Astrocyte of the cerebellum (primary cell): Measurements from ENCODE around the gene BSN.

Experiments
- DNase-seq: peaks from one replicate; pipeline ENCODE4 v3.0.0-alpha.2; 2011; ENCODE audit warnings: low read depth
- H3K4me3 ChIP-seq: 2 replicates; pipeline ENCODE4 v1.5.1; 2011; ENCODE audit warnings: mild to moderate bottlenecking, low read depth, low read length, moderate library complexity
- in situ Hi-C: cut with HindIII; loops from 2 replicates; pipeline ENCODE4 v1.10.0; 2017; ENCODE audit warnings: low sequenced_read_pairs
- TF ChIP-seq, protein P1 (sequence below): IDR thresholded peaks from 2 replicates; pipeline ENCODE4 v1.5.1; 2012; ENCODE audit warnings: low read length, low read depth, moderate library complexity, mild to moderate bottlenecking; ENCODE audit errors: missing control alignments

Gene BSN

DNA sequence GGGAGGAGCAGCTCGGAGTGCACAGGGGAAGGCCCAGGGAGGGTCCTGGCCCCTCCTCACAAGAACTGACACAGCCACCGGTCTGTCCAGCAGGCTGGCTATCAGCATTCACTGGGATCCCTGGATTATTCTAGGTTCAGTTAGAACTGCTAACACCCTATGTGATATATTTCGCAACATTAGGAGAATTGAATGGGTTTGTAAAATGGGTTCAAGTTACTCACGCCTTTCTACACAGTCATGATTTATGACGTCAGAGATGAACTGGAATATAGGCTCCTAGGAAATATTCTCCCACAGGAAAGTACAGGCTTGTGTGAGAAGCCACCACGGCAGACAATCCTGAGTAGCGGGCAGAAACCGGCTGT lies 969 bp upstream of the BSN start:
- TF ChIP-seq, protein P1, sequence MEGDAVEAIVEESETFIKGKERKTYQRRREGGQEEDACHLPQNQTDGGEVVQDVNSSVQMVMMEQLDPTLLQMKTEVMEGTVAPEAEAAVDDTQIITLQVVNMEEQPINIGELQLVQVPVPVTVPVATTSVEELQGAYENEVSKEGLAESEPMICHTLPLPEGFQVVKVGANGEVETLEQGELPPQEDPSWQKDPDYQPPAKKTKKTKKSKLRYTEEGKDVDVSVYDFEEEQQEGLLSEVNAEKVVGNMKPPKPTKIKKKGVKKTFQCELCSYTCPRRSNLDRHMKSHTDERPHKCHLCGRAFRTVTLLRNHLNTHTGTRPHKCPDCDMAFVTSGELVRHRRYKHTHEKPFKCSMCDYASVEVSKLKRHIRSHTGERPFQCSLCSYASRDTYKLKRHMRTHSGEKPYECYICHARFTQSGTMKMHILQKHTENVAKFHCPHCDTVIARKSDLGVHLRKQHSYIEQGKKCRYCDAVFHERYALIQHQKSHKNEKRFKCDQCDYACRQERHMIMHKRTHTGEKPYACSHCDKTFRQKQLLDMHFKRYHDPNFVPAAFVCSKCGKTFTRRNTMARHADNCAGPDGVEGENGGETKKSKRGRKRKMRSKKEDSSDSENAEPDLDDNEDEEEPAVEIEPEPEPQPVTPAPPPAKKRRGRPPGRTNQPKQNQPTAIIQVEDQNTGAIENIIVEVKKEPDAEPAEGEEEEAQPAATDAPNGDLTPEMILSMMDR: no peak
- no peak for DNase-seq
- in situ Hi-C loops: no loop called here
- H3K4me3 ChIP-seq: peak overlapping the region; percentile 60

DNA sequence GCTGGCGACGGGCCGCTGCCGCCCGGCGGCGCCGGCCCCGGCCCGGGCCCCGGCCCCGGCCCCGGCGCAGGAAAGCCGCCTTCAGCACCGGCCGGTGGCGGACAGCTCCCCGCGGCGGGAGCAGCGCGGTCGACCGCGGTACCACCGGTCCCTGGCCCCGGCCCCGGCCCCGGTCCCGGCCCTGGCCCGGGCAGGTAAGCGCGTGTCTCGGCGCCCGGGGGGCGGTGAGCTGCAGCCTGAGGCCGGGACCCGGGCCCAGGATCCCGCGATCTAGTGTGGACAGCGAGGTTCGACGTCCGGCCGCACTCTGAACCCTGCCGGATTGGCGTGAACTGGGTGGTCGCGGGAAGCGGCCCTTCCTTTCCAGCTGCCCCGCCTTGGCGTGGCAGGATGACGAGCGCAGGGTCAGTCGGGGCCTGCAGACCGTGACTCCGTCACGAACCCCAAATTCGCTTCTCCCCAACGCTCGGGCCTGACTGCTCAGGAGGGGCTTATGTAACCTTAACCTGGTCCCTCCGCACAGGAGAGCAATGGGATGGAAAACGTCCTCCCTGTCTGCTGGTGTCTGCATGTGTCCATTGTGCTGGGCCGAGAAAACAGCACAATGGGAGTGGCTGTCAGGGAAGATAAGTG lies 472 bp downstream of the BSN start:
- in situ Hi-C loops: no loop called here
- peak overlapping the region; percentile 41 for H3K4me3 ChIP-seq
- TF ChIP-seq, protein P1: no peak
- DNase-seq: no peak

DNA sequence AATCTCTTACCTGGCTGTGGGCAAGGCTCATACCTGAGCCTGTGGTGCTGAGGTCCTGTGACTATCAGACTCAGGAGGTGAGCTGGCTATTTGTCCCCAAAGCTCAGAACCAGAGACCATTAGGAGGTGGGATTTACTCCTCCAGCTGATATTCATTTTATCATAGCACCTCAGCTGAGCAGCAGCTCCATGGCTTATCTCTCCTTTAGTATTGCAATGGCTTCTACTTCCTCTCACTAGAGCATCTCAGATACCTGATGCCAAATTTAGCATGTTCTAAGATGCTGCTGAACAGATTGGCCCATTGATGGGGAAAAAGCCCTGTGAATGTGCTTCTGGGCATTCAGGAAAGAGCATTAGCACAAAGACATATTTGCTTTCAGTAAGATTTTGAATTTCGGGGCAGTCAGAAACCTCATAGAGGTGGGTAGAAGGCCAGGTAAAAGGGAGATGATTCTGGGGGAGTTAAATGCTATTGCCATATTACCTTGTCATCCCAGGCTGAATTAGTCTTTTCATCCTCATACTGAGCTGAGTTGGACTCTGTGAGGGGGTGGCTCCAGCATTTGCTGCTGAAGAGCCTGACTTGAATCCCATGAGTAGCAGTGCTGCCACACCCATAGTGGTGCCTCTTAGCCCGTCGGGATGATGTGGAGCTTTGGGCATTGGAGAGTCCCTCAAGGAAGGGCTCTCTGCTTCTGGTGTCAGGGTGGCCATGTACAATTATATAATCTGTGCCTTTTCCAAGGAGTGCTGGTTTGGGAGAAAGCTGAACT lies 2.4 kb downstream of the BSN start:
- in situ Hi-C loops: no loop called here
- DNase-seq: no peak
- H3K4me3 ChIP-seq: no peak overlapping the region
- TF ChIP-seq, protein P1: no peak

DNA sequence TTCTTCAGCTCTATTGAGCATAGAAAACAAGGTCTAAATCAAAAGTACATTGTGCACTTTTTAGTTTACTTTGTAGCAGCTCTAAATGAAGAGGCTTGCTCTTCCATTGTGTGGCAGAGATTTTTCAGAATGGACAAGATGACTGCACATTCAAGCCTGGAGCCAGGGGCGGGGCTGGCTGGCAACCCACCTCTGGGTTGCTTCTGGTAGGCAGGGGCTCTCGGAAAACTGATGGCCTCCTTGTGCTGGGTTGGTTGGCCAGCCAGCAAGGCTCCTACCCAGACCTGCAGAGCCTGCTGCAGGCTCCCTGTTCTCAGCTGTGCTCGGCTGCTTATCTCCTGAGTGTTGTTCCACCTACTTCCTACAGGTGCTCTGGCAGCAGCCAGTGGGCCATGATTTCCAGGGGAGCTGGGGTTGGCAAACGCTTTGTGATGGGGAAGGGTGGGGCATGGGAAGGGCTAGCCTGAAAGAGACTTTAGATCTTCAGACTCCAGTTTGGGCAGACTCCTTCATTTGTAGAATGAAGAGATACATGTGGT lies 8.8 kb downstream of the BSN start:
- no peak overlapping the region for H3K4me3 ChIP-seq
- TF ChIP-seq, protein P1: no peak
- no peak for DNase-seq
- in situ Hi-C loops: no loop called here

DNA sequence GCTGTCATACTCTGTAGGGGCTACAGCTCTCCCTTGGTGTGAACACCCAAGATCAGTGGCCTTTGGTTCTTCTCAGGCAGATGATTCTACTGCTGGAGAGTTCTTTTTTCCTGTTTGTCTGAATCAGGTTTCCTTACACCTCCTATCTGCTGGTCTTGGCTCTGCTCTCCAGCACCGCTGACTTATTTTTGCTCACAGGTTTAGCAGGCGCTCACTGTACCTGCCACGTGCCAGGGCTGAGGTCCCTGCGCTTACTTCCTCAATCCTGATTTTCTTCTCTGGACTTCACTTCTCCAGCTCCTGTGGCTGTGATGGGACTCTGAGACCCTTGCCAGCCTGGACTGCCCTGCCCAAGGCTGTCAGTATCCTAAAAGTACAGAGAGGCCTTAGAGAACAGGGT lies 9.5 kb downstream of the BSN start:
- in situ Hi-C loops: no loop called here
- DNase-seq: no peak
- TF ChIP-seq, protein P1: no peak
- H3K4me3 ChIP-seq: no peak overlapping the region

DNA sequence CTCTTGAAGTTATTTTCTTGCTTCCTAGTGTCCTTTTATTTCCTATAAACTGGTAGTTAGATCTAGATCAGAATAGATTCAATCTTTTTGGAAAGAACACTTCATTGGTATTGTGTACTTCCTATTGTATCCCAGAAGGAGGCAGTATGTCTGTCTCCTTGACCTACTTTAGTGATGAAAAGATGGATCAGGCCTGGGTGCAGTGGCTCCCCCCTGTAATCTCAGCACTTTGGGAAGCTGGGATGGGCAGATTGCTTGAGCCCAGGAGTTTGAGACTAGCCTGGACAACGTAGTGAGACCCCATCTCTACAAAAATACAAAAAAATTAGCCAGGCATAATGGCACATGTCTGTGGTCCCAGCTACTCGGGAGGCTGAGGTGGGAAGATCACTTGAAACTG lies 12.0 kb downstream of the BSN start:
- no peak for DNase-seq
- TF ChIP-seq, protein P1: peak; percentile 30
- in situ Hi-C loops: no loop called here
- H3K4me3 ChIP-seq: no peak overlapping the region
